NCI-H2107 (cell line): ENCODE data around the gene OR6T1.

ENCODE experiments used
- DNase-seq: peaks from one replicate; lab custom pipeline; 2025; lab: John Stamatoyannopoulos, UW

Gene OR6T1, protein sequence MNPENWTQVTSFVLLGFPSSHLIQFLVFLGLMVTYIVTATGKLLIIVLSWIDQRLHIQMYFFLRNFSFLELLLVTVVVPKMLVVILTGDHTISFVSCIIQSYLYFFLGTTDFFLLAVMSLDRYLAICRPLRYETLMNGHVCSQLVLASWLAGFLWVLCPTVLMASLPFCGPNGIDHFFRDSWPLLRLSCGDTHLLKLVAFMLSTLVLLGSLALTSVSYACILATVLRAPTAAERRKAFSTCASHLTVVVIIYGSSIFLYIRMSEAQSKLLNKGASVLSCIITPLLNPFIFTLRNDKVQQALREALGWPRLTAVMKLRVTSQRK

GRCh38 chr11:123943738-123944137 is at the start of gene OR6T1:
OR6T1 (minus strand) TSS chr11:123943838; CDS start chr11:123943838, 0 bp downstream.
- no peak for DNase-seq

DNA sequence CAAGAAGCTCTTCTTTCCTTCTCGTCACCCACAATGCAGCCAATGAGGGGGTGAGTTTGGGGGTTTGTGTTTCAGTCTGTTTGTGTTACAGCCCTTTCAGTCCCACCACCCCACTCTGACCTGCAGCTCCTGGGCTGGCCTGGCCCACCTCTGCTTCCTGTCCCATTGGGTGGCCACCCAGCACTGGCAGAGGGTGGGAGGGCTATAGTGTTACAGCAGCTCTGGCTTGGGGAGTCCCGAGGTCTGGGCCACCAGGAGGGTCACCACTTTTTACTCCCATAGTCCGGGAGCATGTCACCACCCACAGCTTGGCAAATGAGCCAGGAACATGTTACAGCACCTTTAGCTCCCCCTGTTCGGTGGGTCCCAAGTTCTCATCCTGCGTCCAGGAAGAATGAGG is 35.7 kb upstream of the OR6T1 start:
- DNase-seq = no peak

DNA sequence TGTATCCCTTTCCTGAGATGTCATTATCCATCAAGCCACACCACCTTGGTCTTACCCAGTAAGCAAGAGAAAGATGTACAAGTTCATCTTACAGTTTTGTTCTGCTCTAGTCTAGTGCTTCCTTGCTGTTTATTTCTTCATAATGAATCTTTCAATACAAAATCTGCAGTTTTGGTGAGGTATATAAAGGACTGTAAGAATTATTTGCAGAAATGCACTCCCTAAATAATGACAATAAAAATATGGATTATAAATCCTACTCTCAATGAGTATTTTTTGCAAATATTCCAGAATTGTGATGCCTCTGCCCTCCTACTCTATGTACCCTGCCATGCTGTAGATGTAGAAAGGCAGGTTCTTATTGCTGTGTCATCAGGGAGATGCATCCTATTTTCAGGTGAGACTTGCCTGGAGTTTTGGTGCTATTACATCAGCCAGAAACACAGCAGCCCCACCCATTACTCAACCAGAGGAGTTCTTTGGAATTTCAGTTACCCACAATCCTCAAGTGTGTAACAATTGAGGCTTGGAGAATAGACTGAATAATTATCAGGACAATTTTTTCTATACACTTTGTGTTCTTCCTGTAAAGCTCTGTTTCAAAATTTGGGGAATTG is 34.2 kb upstream of the OR6T1 start, which contains the start of gene OR10S1:
OR10S1 (minus strand) TSS at position 51 of the 617 bp plus-strand sequence. CDS start 117 bp downstream, outside the sequence.
- DNase-seq = no peak

- DNase-seq = no peak
Measured at GRCh38 chr11:123976770-123977560, 33.3 kb upstream of the OR6T1 start.

DNA sequence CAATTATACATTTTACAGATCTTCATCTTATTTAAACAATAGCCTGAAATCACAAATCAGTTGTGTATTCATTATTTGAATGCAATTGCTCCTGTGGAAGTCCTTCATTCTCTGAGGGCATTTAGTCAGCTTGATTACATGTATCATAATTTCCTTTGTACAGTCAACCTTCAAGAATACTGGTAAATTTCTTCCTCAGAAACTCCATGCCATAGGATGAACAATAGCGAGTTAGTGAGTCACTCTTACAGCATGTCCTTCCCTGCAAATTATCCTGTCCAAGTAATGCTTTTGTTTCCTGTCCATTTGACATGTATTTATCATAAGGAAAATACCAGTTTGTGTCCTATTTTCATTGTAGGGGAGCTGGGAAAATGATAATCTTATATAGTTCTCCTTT is 30.2 kb upstream of the OR6T1 start:
- no peak for DNase-seq

GRCh38 chr11:123956752-123957151 is 13.1 kb upstream of the OR6T1 start:
- DNase-seq = no peak

GRCh38 chr11:123945132-123945531 is 1.5 kb upstream of the OR6T1 start:
- DNase-seq = no peak

- no peak for DNase-seq
Measured at GRCh38 chr11:123942413-123942812, 1.2 kb downstream of the OR6T1 start.

DNA sequence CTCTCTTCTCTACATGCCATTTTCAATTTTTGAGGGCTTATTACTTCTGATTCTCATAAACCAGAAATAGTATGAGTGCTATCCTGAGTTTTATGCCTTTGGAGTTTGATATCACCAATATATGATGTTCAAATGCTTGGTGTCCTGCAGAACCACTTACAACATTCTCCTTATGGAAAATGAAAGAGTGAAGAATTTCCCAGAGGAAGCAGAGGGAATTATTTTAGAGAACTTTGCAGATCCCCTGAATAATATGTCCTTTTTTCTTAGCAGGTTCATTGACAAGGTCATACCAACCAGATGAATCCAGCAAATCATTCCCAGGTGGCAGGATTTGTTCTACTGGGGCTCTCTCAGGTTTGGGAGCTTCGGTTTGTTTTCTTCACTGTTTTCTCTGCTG is 4.3 kb downstream of the OR6T1 start, which contains the start of gene OR4D5:
OR4D5 (plus strand) TSS at position 301 of the 400 bp plus-strand sequence; CDS start at position 301, 0 bp downstream.
- DNase-seq = no peak

DNA sequence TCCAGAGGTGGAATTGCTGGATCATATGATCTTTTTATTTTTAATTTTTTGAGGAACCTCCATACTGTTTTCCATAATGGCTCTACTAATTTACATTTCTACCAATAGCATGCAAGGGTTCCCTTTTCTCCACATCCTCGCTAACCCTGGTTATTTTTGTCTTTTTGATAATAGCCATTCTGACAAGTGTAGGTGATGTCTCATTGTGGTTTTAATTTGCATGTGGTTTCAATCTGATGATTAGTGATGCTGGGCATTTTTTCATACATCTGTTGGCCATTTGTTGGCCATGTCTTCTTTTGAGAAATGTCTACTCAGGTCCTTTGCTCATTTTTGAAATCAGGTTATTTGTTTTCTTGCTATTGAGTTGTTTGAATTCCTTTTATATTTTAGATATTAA is 19.6 kb downstream of the OR6T1 start:
- DNase-seq = no peak

DNA sequence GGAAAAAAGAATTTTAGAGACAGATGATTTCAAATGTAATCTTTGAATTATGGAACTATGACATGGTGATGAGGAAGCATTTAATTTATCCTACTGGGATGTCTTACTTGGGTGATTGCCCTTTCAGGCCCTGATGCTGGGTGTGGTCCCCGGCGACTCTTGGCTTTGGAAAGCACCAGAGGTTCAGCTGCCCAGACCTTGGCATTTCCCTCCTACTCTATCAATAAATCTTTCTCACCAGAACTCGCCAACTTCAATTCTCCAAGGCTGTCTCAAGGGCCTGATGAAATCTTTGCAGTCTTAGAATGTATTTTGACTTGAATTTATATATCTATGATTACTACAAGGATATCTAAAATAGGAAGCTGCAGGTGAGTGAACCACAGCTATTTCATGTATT is 22.7 kb downstream of the OR6T1 start:
- no peak for DNase-seq

DNA sequence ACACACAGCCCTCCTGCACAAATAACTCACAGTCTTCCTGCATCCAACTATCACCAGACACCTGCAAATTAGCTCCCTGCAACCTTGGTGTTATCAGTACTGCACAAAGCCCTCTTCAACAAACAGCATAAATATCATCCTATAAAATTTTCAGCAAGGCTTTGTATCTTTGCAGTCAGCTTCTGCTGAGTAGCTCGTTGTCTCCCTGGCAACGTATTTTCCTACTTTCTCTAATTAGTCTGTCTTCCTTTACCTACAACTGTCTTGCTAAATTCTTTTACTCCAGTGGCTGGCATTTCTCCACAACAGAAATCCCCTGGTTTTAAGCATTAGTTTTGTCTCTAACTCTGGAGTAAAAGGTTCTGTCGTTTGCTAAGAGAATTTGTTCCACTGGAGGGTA is 37.8 kb downstream of the OR6T1 start:
- no peak for DNase-seq

DNA sequence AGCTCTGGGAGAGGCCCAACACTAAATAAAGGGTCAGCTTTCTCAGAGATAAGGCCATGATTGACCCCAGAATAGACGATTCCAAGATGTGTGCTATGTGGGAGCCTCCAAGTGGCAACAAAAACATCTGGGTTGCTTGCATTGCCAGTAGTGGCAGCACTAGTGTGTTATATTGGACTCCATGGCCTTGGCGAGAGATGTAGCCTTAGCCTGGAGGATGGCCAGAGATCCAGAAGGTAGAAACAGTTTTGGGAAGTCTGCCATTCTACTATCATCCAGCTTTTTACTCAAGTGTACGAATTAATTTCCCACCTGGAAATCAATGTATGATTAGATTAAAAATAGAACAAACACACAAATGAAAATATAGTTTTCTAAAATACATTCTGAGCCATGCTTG is 38.7 kb downstream of the OR6T1 start:
- DNase-seq = no peak

- no peak for DNase-seq
Measured at GRCh38 chr11:123903932-123904331, 39.7 kb downstream of the OR6T1 start.

- DNase-seq = no peak
Measured at GRCh38 chr11:123901867-123902266, 41.8 kb downstream of the OR6T1 start, which contains the start of gene OR8D4. OR8D4 (plus strand) TSS chr11:123902167; CDS start chr11:123906432, 4,265 bp downstream.

- DNase-seq = no peak
Measured at GRCh38 chr11:123899792-123900191, 43.8 kb downstream of the OR6T1 start.
